ENCODE measurements around the gene RFC2.

DNA sequence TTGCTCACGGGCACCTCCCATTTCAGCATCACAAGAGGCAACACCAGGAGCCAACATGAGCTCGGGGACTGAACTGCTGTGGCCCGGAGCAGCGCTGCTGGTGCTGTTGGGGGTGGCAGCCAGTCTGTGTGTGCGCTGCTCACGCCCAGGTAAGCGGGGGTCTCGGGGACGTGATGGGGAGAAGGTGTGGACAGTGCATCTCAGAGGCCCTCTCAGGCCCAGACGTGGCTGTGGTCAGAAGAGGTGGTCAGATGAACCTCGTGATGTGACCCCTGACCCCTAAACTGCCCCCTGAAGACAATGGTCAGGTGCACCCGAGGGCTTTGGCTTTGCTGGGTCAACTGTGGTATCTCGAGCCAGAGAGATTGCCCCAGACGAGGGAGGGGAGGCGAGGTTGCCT, 38.3 kb downstream of the RFC2 start:
- TF ChIP-seq, protein P1, sequence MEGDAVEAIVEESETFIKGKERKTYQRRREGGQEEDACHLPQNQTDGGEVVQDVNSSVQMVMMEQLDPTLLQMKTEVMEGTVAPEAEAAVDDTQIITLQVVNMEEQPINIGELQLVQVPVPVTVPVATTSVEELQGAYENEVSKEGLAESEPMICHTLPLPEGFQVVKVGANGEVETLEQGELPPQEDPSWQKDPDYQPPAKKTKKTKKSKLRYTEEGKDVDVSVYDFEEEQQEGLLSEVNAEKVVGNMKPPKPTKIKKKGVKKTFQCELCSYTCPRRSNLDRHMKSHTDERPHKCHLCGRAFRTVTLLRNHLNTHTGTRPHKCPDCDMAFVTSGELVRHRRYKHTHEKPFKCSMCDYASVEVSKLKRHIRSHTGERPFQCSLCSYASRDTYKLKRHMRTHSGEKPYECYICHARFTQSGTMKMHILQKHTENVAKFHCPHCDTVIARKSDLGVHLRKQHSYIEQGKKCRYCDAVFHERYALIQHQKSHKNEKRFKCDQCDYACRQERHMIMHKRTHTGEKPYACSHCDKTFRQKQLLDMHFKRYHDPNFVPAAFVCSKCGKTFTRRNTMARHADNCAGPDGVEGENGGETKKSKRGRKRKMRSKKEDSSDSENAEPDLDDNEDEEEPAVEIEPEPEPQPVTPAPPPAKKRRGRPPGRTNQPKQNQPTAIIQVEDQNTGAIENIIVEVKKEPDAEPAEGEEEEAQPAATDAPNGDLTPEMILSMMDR (conservative IDR thresholded peaks at IDR 0.05 in 1 of 2, IDR thresholded peaks at IDR 0.05 in 1 of 2; ENCODE audit: low read depth in 1 of 2, low read length in 2 of 2) = no peak
- no peak for TF ChIP-seq EZH2 (IDR thresholded peaks at IDR 0.05; ENCODE audit: low read length, missing control alignments)
